WI38 (cell line): ENCODE results near the gene GLYATL1.

ENCODE experiments used
- H3K4me3 ChIP-seq: 2 replicates; pipeline ENCODE4 v1.5.1; 2011; ENCODE audit warnings: low read depth, mild to moderate bottlenecking, control low read depth, low read length
- CTCF ChIP-seq: IDR thresholded peaks from 2 replicates; pipeline ENCODE4 v1.5.1; 2012; ENCODE audit warnings: low read depth, mild to moderate bottlenecking, control low read depth, low read length

The GLYATL1 gene

GRCh38 chr11:58963551-58964104, 24.3 kb downstream of the GLYATL1 start:
- peak; percentile 36; the same call in 1 of the 2 replicates for TF ChIP-seq CTCF
- H3K4me3 ChIP-seq, result peak overlapping the region; percentile 13; the same call in 1 of the 2 replicates

DNA sequence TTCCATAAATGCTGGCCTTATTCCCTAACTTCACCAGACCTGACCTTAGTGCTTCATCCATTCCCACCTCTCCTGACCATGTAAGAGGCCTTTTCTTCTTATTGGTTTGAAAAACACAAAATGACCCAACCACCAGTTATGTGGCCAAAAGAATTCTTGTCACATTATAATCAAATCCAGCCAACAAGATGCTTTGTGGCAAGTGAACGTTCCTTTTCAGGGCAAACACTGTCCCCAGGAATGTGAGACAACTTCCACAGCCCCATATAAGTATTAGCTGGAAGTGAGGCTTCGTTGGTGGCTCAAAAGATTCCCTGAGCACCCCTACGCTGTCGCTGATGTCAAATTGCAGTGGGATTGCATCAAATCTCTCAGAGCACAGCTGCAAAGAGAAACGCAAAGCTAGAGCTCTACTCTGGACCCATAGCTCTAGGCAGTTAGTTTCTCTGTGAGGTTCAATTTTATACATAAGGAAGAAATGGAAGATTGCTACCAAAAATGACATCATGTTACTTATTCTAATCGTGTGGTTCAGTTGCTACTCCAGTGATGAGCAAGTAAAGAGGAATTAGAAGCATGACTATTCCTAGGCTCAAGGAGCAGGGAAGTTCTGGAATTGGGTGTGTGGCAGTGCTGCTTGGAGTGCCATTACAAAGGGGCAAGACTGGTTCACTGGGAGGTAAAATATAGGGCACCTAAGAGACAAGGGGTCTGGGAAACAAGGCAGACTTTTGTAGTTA, 26.1 kb downstream of the GLYATL1 start:
- no peak overlapping the region for H3K4me3 ChIP-seq
- TF ChIP-seq CTCF, result no peak

DNA sequence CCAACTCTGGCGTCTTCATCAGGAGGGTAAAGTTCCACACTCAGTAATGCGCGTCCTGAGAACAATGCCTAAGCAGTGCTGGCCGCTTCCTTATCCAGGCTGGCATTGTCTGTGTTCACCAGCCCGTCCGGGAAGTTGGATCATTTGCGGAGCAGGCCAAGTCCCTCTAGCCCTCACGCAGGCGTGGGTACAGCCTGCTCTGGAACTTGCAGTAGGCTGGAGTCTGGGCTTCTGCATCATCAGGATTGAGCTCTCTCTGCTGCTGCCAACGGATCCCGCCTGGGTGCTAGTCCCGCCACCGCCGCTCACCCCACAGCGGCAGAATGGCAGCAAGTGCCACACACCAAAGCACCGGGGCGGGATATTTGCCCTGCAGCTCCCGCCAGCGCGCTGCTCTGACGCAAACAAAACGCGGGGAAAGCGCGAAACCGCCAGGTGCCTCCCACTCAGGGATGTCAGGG, 29.0 kb downstream of the GLYATL1 start:
- no peak for TF ChIP-seq CTCF
- H3K4me3 ChIP-seq, result 0 out of 2 replicates have a peak overlapping the region, but pooled peaks have one; percentile 1

DNA sequence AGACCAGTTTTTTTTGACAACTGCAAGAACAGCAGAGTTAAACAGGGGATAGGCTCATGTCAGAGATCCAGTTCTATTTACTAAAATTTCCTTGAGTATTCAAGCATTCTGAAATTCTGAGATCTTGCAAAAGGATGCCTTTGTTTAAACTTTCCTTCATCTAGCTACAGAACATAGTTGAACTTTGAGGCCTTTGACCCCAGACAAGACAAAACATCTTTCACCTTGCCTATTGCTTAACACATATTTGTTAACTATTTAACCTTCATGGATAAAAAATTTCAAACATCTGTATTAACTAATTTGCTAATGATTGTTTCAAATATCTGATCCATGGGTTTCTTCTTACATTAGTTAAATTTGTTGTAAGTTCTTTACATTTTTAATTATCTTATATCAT, 38.2 kb downstream of the GLYATL1 start:
- no peak overlapping the region for H3K4me3 ChIP-seq
- TF ChIP-seq CTCF, result no peak

- H3K4me3 ChIP-seq, result no peak overlapping the region
- no peak for TF ChIP-seq CTCF
Measured at GRCh38 chr11:58979222-58979621, 39.9 kb downstream of the GLYATL1 start.

DNA sequence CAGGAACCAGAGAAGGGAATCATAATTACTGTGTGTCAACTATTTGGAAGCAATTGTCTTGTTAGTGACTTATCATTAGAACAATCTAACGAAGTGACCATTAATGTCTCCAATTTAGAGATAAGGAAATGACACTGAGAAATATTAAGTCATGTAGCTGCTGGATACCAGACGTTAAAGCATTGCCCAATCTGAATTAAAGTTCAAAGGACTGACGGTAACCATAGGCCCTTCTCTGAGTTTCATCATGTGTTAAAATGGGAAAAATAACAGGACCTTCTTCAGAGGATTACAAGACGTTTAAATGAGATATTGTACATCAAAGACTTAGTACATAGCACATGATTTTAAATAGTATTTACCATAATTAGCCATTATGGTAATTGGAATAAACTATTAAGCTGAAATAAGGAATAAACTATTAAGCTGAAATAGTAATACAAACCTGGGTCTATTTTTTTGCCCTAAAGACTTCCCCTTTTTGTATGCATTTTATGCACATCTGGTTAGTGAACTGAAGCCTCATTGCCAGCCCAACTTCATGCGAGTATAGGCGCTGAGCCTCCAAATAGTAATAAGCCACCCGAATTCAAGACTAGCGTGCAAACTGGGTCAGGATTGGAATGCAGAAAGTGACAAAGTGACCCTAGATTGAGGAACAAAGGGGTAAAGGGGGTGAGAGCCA, 41.0 kb downstream of the GLYATL1 start:
- no peak for TF ChIP-seq CTCF
- H3K4me3 ChIP-seq, result no peak overlapping the region

GRCh38 chr11:58992489-58992888, 53.2 kb downstream of the GLYATL1 start:
- TF ChIP-seq CTCF, result no peak
- H3K4me3 ChIP-seq, result no peak overlapping the region
